NCI-H748 (cell line): ENCODE data around the gene PABPN1L.

ENCODE experiments used
- DNase-seq: peaks from one replicate; lab custom pipeline; 2025; ENCODE audit not compliant: unreplicated experiment; lab: John Stamatoyannopoulos, UW

Gene PABPN1L

DNA sequence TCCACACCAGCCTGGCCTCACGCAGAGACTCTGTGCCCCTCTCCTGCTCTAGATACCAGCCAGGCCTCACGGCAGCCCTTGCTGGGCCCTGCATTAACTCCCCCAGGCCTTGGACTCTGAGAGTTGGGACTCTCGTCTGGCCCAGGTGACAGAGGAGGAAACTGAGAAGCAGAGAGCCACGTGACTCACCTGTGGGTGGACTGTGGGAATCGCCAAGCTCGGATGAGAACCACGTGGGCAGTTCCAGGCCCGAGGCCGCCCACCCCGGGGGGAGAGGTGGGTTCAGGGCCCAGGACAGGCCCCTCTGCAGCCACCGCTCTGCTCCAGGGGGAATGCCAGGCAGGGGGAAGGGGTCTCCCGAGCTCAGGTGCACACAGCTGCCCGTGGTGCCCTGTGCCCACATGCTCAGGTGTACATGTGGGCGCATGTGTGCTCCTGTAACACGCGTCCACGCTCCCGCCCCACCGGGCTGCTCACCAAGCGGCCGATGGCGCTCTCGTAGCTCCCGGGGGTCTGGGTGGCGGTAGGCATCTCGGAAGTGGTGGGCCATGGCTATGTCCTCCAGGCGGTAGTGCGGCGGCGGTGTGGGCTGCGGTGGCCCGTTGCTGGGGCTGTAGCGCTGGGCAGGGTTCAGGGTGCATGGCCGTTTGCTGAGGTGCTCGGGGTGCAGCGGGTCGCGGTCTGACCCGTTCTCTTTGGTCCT lies 18.3 kb upstream of the PABPN1L start:
- DNase-seq, result no peak

DNA sequence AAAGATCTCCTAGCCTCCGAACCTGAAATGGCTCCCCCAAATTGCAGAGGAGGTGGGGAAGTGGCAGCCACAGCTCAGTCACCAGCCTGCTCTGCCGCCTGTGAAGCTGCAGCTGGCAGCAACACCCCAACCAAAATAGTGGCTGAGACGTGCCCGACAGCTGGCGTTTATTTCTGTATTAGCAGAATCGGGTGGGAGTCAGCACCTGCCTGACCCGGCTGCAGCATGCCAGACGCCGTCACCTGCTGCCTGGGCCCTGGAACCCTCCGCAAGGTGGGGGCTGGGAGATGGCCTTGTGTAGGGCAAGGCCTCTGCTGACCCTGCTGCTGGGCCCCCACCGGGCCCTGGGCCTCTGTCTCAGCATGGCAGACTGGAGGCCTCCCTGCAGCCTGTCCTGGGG lies 17.5 kb upstream of the PABPN1L start:
- no peak for DNase-seq

DNA sequence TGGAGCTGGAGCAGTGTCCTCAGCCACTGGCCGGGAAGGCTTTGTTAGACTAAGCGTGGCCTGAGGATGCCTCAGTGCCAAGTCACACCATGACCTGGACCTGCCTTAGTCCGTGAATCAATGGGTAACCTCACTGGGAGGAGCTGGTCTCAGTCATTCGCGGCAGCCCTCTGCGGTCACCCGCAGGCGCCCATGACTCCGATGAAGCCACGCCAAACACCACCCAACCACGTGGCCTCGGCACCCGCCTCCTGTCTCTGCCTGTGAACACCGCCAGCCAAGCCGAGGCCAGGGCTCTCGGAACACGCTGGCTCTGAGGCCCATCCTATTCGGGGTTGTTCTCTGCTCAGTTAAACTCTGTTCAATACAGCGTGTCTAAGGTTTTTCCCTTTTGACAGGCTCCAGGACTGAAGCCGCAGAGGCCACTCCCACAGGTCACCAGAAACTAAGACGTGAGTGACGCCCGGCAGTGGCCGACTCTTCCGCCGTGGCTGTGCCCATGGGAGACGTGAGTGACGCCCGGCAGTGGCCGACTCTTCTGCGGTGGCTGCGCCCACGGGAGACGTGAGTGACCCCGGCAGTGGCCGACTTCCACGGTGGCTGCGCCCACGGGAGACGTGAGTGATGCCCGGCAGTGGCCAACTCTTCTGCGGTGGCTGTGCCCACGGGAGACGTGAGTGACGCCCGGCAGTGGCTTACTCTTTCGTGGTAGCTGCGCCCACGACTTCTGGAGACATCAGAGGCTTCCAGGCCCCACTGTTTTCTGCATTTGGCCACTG lies 16.8 kb upstream of the PABPN1L start:
- no peak for DNase-seq

DNA sequence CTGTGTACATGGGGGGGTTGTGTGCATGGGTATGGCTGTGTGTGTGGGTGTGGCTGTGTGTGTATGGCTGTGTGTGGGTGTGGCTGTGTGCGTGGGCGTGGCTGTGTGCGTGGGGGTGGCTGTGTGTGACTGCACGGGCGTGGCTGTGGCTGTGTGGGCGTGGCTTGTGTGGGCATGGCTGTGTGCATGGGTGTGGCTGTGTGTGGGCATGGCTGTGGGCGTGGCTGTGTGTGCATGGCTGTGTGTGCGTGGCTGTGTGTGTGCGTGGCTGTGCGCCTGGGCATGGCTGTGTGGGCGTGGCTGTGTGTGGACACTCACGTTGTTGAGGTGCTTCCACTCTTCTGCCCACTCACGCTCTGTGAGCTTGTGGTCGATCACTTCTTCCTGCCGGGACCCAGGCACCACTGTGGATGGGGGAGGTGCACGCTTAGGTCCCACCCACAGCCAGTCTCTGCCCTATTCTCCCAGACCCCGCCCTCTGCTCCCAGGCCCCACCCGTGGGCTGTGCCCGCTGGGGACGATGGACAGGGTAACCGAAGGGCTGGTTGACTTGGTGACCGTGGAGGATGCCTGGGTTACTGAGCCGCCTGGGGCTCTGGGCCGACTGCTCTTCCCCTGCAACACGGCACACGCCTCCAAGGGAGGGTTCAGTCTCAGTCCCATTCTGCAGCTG lies 16.0 kb upstream of the PABPN1L start:
- DNase-seq, result no peak

DNA sequence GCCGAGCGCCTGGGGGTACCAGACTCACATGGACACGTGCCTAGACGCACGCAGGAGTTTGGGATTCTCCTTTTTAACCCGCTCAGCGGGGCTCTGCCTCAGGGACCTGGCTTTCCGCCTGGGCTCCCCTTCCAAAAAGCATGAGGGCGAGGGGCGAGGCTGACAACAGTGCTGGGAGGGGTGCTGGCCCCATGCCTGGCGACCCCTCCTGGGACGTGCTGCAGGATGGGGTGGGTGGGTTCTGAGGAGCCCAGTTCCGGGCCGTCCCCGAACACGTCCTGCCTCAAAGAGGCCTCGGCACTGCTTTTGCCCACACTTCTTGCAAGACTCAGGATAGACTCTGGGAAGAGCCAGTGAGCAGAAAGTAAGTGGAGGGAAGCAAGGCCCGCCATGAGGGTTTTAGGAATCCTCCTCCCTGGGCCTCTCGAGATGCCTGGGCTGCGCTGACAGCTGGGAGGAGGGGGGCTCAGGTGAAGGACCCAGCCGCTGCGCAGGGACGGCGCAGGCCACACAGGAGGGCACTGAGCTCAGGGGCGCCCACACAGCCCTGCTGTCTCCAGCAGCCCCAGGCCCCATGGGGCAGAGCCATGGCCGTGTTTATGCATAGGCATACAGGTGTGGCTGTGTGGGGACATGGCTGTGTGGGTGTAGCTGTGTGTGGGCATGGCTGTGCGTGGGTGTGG lies 15.4 kb upstream of the PABPN1L start:
- no peak for DNase-seq

DNA sequence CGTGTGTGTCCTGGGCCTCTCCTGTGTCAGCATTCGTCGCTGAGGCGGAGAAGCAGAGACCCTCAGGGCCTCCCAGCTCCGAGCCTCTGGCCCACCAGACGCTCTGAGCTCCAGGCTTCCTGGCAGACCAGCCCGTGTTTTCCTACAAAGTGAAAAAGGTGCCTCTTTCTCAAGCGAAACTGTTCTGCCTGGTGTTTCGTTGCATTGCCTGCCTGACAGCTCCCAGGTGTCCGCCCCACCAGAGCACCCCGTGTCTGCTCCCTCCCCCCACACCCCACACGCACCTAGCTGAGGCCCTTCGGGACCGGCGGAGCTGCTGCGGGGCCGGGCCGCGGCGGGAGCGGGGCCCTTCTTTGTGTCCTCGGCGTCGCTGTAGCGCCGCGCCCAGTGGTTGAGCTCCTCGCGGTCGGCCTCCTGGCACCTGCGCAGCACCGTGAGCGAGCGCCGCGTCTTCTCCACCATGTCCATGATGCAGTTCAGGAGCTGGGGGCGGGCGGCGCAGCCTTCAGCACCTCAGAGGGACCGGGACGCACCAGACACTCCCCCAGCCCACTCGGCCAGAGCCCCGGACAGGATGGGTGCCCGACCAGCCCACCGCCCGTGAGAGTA lies 14.7 kb upstream of the PABPN1L start:
- DNase-seq, result no peak

DNA sequence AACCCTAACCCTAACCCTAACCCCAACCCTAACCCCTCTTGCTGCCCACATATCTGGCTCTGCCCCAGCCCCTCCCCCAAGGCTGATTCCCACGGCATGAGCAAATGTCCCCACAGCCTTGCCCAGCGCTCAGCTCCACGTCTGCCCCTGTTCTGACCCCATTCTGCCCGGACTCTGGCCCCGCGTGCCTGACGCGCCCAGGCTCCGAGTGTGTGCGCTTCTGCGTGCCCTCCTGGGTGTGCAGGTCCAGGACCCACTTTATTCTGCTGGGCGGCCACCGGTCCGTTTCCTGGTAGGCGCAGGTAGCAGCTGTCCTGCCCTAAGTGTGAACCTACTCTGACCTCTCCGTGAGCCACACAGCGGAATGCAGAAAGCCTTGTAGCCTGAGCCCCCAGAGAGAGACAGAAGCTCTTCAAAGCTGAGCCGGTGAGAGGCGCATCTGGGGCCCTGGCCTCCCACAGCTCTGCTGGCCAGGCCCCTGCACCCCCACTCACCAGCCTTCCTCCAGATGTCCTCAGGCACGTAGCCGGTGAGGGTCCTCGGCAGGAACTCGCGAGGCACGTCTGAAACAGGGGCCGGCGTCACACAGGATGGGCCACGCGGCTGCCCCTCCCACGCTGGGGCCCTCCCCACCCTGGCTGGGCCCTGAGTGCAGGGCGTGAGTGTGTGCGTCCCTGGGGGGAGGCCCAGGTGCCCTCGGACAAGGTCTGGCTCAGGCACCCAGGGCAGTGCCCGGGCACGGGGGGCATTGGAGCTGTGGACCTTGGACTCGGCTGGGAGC lies 14.0 kb upstream of the PABPN1L start:
- no peak for DNase-seq

DNA sequence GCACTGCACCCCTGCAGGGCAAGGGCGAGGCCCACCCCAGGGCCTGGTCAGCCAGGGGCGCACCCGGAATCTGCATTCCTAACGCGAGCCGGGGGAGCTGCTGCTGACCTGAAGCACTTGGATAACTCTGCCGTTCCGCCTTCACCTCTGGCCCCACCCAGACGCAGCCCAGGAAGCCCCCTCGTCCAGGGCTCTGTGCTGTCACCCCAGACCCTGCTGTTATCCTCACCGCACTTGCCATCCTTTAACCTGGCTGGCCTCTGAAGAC lies 13.3 kb upstream of the PABPN1L start:
- no peak for DNase-seq

DNA sequence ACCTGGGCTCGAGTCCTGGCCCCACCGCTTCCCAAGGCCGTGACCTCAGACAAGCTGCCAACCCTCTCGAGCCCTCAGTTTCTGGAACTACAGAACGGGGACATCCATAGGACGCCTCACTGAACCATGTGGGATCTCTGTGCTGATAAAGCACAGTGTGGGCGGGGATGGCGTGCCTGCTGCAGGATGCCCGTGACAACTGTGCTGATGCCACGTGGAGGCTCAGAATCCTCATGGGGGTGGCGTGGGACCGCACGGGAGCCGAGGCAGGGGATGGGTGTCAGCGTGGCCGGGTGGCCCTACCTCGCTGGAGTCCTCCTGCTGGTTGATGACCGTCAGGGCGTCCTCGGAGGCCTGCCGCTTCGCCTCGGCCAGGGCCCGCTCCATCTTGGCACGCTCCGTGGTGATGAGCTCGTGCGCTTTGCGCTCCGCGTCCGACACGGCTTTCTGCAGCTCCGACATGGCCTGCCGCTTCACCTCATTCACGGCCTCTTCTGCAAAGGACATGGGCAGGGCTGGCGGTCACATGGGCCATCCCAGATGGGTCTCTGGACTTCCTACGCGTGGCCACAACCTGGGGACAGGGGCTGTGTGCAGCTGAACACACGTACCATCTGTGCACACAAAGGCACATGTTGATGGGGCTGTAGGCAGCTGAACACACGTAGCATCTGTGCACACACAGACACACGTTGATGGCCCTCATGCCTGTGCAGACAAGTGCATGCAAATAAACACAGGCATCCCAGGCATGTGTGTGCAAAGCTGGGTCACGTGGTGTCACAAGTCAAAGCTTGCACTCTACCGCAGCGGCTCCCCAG lies 12.7 kb upstream of the PABPN1L start:
- DNase-seq, result no peak

DNA sequence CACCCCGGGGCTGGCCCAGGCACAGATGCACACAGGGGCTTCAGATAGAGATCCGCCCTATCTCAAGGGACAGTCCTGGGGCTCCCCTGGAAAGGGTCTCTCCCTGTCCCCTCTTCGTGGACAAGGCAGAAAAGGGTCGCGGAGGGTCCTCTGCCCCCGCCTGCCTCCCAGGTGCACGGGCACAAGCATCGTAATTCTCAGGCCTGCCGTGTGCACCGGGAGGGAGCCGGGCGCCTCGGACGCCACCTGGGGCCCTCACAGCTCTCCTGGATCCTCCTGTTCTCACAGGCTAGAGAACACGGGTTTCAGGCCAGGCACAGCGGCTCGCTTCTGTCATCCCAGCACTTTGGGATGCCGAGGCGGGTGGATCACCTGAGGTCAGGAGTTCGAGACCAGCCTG lies 11.9 kb upstream of the PABPN1L start:
- DNase-seq, result no peak

DNA sequence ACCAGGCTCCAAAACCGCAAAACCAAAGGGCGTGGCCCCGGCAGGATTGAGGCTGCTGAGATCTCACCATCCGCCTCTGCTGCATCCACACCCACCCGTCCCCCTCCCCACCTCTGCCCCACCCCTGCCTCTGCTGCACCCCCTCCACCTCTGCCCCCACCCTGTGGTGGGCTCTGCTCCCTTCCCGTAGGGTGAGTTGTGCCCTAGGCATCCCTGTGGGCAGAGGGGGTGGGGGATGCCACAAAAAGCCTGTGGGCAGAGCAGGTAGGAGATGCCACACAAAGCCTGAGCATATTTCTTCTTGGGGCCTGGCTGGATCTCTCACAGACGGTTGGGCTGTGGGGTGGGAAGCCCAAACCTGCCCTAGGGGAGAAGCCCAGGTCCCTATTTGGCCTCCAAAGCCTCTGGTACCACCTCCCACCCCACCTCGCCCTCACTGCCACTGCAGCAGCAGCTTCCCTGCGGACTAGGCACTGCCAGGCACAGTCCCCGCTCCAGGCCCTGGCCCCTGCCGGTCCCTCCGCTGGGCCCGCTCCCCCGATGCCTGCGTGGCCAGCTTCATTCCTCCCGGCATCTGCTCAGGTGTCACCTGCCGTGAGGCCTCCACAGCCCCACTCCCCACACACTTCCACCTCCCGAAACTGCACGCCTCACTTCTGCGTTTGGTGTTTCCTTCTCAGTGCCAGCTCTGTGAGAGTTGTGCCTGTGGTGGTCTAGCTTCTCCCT lies 11.3 kb upstream of the PABPN1L start:
- no peak for DNase-seq

DNA sequence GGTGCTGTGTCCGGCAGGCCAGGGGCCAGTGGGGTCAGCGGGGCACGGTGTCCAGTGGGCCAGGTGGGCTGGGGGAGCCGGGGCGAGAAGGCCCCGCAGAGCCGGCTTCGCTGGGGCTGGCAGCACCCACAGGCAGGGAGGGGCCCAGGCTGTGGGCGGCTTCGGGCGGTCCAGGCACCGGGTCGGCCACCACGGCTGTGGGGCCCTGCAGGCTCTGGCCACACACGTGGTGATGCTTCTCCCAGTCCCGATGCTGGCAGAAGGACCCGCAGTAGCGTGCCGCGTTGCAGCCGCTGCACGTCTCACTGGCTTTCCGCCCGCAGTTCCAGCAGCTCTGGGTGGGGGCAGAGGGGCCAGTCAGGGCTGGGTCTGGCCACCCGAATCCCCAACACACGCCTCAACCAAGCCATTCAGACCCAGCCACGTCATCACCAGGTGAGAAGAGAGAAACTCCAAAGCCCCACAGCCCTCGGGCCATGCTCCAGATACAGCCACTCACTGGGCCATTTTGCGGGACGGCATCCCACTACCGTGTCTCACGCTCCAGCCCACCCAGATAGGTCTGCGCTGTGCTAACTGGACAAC lies 10.6 kb upstream of the PABPN1L start:
- no peak for DNase-seq

DNA sequence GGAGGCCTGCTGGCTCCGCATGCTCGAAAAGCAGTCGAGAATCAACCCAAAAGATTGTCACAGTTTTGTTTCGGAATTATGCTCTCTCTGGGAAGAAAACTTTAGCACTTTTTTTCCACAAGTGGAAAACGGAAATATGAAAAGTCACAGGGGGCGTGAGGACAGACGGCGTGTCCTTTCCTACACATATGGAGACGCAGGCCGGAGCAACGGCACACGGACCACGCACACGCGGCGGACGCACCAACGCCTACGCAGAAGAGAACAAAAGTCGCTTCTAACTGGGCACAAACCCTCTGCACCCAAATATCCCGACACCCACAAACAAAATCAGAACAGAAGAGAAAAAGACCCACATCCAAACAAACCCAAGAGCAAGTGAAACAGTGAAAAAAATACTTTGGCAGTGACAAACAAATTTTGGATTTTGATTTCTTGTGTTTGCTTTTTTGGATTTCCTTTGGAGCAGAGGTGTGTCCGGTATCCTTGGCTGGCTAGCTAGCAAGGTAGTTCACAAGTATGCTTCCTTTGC lies 9.3 kb upstream of the PABPN1L start:
- no peak for DNase-seq

DNA sequence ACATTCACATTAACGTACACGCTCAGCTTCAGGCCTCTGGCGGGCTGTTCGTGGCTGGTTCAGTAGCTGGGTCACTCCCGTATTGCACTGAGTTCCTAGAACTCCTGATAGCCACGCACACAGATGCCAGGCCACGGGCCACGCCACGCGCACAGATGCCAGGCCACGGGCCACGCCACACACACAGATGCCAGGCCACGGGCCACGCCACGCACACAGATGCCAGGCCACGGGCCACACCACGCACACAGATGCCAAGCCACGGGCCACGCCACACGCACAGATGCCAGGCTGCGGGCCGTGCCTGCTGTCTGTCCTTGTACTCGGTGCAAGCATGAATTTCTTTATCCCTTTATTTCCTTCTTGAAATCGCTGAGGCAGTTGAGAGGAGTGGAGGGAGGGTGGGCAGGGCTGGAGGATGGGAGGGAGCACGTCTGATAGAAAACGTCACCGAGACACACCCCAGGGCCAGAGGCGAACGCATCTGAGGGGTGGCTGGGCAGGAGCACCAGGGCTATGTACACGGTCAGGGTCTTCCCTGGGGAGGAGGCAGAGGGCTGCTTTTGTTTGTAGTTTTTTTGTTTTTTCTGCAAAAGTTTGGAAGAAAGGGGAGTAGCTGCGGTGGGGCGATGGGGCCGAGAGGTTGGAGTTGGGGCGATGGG lies 8.6 kb upstream of the PABPN1L start:
- no peak for DNase-seq

DNA sequence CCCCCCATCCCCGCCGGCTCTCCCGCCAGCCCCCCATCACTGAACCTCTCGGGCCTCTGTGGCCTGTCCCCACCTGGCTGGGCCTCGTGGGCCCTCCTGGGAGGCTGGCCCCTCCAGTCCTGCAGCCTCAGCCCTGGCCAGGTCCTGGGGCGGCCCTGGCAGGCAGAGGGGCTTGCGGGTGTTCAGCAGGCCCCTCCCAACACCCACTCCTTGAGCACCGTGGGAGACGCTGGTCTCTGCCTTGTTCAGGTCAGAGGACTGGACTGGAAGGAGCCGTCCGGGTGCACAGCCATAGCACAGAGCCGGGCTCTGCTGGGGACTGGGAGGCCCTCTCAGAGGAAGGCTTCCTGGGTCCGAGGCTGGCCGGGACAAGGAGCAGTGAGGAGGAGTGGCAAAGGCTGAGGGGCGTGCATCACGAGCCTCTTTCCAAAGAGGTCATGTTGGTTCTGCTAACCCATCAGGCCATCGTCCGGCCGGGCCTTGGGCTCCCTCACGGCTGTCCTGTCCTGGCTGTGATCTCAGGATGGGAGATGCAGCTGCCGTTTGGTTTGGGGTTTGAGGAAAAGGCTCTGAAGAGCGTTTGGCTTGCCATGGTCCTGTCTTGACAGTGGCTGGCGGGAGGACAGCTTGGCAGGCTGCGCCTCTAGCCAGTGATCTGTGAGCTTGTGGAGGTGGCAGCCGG lies 6.3 kb upstream of the PABPN1L start:
- no peak for DNase-seq

DNA sequence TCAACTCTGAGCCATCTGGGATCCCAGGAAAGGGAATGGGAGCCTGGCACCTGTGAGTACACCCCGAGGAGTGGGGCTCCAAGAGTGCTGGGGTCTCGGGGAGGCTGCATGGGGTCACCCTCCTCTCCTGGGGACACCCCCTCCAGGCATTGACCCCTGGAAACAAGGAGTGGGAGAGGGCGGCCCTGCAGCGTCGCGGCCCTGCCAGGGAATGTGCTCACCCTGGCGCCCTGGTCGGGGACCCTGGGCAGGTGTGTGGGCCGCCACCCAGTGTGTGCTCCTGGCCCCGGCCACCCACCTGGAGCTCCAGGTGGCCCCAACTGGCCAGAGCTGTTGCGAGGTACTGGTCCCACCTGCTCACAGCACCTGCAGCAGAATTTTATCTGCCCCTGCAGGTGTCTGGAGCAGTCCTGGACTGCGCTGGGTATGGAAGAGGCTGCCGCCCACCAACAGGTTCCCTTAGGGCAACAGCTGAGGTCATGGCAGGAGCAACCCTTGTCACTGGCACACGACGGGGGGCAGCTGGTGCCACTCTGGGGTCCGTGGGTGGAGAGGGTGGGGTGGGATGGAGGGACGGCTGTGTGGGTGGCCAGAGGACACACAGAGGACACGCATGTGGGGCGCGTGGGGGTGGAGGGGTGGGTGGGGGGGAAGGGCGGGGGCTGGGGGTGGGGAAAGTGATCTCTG lies 5.4 kb upstream of the PABPN1L start:
- DNase-seq, result no peak

DNA sequence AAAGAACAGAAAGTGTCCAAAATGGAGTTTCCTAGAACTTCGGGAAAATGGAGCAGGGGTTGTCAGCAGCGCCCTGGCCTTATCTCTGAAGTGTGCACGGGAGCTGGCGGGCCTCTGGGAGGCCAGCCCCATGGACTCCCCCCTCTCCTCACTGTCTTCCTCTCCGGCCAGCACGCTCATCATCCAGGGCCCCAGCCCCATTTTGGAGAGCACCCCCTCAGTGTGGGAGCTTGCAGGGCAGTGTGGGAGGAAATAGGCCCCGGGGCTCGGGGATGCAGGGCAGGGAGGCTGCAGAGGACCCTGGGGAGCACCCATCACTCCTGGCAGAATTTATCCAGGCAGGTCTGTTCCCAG lies 4.9 kb upstream of the PABPN1L start:
- no peak for DNase-seq
